Neural cell (in vitro differentiated cells): ENCODE results near the gene WNK3. TPM values are rescaled to one million over a fixed set of nuclear protein-coding genes. Genes with fewer than 3 reads are reported as not detected.

Experiments used
- H2AFZ ChIP-seq: fragments of 200-600, 300-800 bp; sonication (generic), shearing (Covaris generic); 2 replicates; pipeline ENCODE4 v1.6.0; 2014; ENCODE audit warnings: low read depth, mild to moderate bottlenecking, antibody characterized with exemption, low read length, moderate library complexity
- H3F3A ChIP-seq: fragments of 200-600 bp; shearing (Covaris generic); 2 replicates; pipeline ENCODE4 v1.6.1; 2016; ENCODE audit warnings: mild to moderate bottlenecking, moderate library complexity, mixed read lengths, antibody characterized with exemption, low read length; ENCODE audit not compliant: insufficient read depth, poor library complexity, severe bottlenecking
- H3K27ac ChIP-seq: fragments of 200-600, 300-800 bp; sonication (generic), shearing (Covaris generic); 2 replicates; pipeline ENCODE4 v1.5.1; 2014; ENCODE audit warnings: mild to moderate bottlenecking, low read length, moderate library complexity
- H3K27me3 ChIP-seq: fragments of 300-800, 200-600 bp; sonication (generic), shearing (Covaris generic); 2 replicates; pipeline ENCODE4 v1.6.0; 2014; ENCODE audit warnings: mild to moderate bottlenecking, low read depth, low read length, moderate library complexity; ENCODE audit not compliant: insufficient read depth
- H3K36me3 ChIP-seq: fragments of 300-800, 200-600 bp; sonication (generic), shearing (Covaris generic); 2 replicates; pipeline ENCODE4 v1.5.1; 2014; ENCODE audit warnings: mild to moderate bottlenecking, antibody characterized with exemption, low read length, moderate library complexity; ENCODE audit not compliant: insufficient read depth
- H3K4me2 ChIP-seq: fragments of 300-800, 200-600 bp; sonication (generic), shearing (Covaris generic); 2 replicates; pipeline ENCODE4 v1.6.0; 2014; ENCODE audit warnings: mild to moderate bottlenecking, low read length
- H3K4me3 ChIP-seq: fragments of 300-800, 200-600 bp; sonication (generic), shearing (Covaris generic); 2 replicates; pipeline ENCODE4 v1.5.1; 2014; ENCODE audit warnings: mild to moderate bottlenecking, low read length, moderate library complexity
- H3K79me2 ChIP-seq: fragments of 200-600 bp; shearing (Covaris generic); replicated peaks from 2 replicates; pipeline ENCODE4 v1.6.0; 2014; ENCODE audit warnings: mild to moderate bottlenecking, low read length, moderate library complexity; ENCODE audit not compliant: insufficient read depth
- H3K9ac ChIP-seq: fragments of 300-800, 200-600 bp; sonication (generic), shearing (Covaris generic); 2 replicates; pipeline ENCODE4 v1.6.1; 2016; ENCODE audit warnings: mild to moderate bottlenecking, low read length, mixed read lengths
- H3K9me2 ChIP-seq: fragments of 200-600 bp; shearing (Covaris generic); 2 replicates; pipeline ENCODE4 v1.6.1; 2016; ENCODE audit warnings: mild to moderate bottlenecking, low read length, mixed read lengths; ENCODE audit not compliant: insufficient read depth
- H3K9me3 ChIP-seq: fragments of 200-600, 300-800 bp; sonication (generic), shearing (Covaris generic); 2 replicates; pipeline ENCODE4 v1.6.1; 2016; ENCODE audit warnings: mild to moderate bottlenecking, mixed run types, low read length, moderate library complexity, mixed read lengths
- H4K20me1 ChIP-seq: fragments of 200-600 bp; shearing (Covaris generic); 2 replicates; pipeline ENCODE4 v1.6.1; 2016; ENCODE audit warnings: mild to moderate bottlenecking, mixed run types; ENCODE audit not compliant: insufficient read depth
- CTCF ChIP-seq: fragments of 450-650 bp; IDR thresholded peaks from 2 replicates; pipeline ENCODE4 v1.5.1; 2014; ENCODE audit warnings: antibody characterized with exemption, mild to moderate bottlenecking, moderate library complexity; ENCODE audit not compliant: poor library complexity, severe bottlenecking
- EP300 ChIP-seq: fragments of 450-650 bp; conservative IDR thresholded peaks from 2 replicates; pipeline ENCODE4 v1.6.1; 2014; ENCODE audit warnings: antibody characterized with exemption, mild to moderate bottlenecking, moderate library complexity; ENCODE audit not compliant: poor library complexity, severe bottlenecking
- EZH2 ChIP-seq: fragments of 200-600, 300-800 bp; shearing (Covaris generic), sonication (generic); IDR thresholded peaks from 2 replicates; pipeline ENCODE4 v1.6.1; 2014; ENCODE audit warnings: antibody characterized with exemption, low read length, borderline replicate concordance, mild to moderate bottlenecking; ENCODE audit not compliant: insufficient read depth, poor library complexity, severe bottlenecking
- MXI1 ChIP-seq: fragments of 450-650 bp; conservative IDR thresholded peaks from 2 replicates; pipeline ENCODE4 v1.6.1; 2014; ENCODE audit warnings: antibody characterized with exemption, mild to moderate bottlenecking; ENCODE audit not compliant: poor library complexity, severe bottlenecking
- POLR2AphosphoS5 ChIP-seq: IDR thresholded peaks from 2 replicates; pipeline ENCODE4 v1.6.1; 2012
- RAD21 ChIP-seq: fragments of 450-650 bp; conservative IDR thresholded peaks from 2 replicates; pipeline ENCODE4 v1.6.1; 2014; ENCODE audit warnings: antibody characterized with exemption, mild to moderate bottlenecking, moderate library complexity
- REST ChIP-seq: IDR thresholded peaks from 2 replicates; pipeline ENCODE4 v1.6.1; 2012; ENCODE audit warnings: borderline replicate concordance
- SMC3 ChIP-seq: fragments of 450-650 bp; conservative IDR thresholded peaks from 2 replicates; pipeline ENCODE4 v1.6.1; 2014; ENCODE audit warnings: antibody characterized with exemption, mild to moderate bottlenecking, moderate library complexity; ENCODE audit not compliant: poor library complexity
- TAF1 ChIP-seq: IDR thresholded peaks from 2 replicates; pipeline ENCODE4 v1.6.1; 2012; ENCODE audit warnings: low read depth
- polyA plus RNA-seq: library from polyadenylated mRNA; depleted of rRNA; stranded (reverse); fragments of >200 nt; gene quantifications from 2 replicates; pipeline ENCODE4 v1.2.3, GENCODE V29; 2014

WNK3 gene
- polyA plus RNA-seq, 1 donor from 2014 or later: 35.0 TPM

- H3K9ac ChIP-seq: no peak overlapping the region
- no peak for TF ChIP-seq CTCF
- TF ChIP-seq SMC3: no peak
- TF ChIP-seq RAD21: no peak
- TF ChIP-seq POLR2AphosphoS5: no peak
- no peak for TF ChIP-seq TAF1
- TF ChIP-seq EZH2: no peak
- no peak for TF ChIP-seq REST
- no peak for TF ChIP-seq MXI1
- no peak for TF ChIP-seq EP300
- no peaks in the 10 kb centered on the region for H3K27me3 ChIP-seq
Observed at GRCh38 chrX:54194982-54195588, 162.8 kb downstream of the WNK3 start.

GRCh38 chrX:54193085-54193821 is 164.6 kb downstream of the WNK3 start:
- no peak for TF ChIP-seq CTCF
- TF ChIP-seq EP300: no peak
- no peak for TF ChIP-seq SMC3
- no peak for TF ChIP-seq RAD21

More at GRCh38 chrX:54194982-54195588, 162.8 kb downstream of the WNK3 start:
- Histone ChIP-seq H3F3A (no peaks in the 10 kb centered on the region), H3K4me2 (no peak overlapping the region), H3K9me3 (no peaks in the 10 kb centered on the region), H2AFZ (no peak overlapping the region), H3K4me3 (no peak overlapping the region), H3K79me2 (no peaks in the 10 kb centered on the region), H3K27ac (no peak overlapping the region), H3K9me2 (no peaks in the 10 kb centered on the region), H3K36me3 (no peaks in the 10 kb centered on the region), H4K20me1 (no peaks in the 10 kb centered on the region)

More at GRCh38 chrX:54193085-54193821, 164.6 kb downstream of the WNK3 start:
- Histone ChIP-seq H3K36me3 (no peaks in the 10 kb centered on the region), H3K9ac (no peak overlapping the region), H3K27me3 (no peaks in the 10 kb centered on the region), H2AFZ (no peak overlapping the region), H3K4me3 (no peak overlapping the region), H3K9me3 (no peaks in the 10 kb centered on the region), H3K79me2 (no peaks in the 10 kb centered on the region), H3K27ac (no peak overlapping the region), H3F3A (no peaks in the 10 kb centered on the region), H3K9me2 (no peaks in the 10 kb centered on the region), H4K20me1 (no peaks in the 10 kb centered on the region), H3K4me2 (no peak overlapping the region)
